PC-9 (cell line): ENCODE measurements around the gene CDCA7L. TPM values are rescaled to one million over a fixed set of nuclear protein-coding genes. Genes with fewer than 3 reads are reported as not detected.

Experiments
- BruUV-seq: library from RNA; stranded (reverse); fragments of 400-500 nt; replicated peaks from 2 replicates; lab custom pipeline; 2021; lab: Mats Ljungman, UMichigan
- CTCF ChIA-PET: fragments of 300-600 bp; sonication (Branson Sonifier 250); formaldehyde crosslinking; loops from one replicate; lab custom pipeline; 2022; ENCODE audit warnings: antibody characterized with exemption; lab: Charles Lee
- POLR2A ChIA-PET: fragments of 300-600 bp; sonication (Branson Sonifier 250); formaldehyde crosslinking; loops from one replicate; lab custom pipeline; 2022; ENCODE audit warnings: antibody characterized with exemption; ENCODE audit not compliant: unreplicated experiment; lab: Charles Lee
- DNase-seq, 2 experiments: peaks; one replicate each; pipeline versions ENCODE4 v3.0.0 to v3.0.0-alpha.2; 2015 to 2022; ENCODE audit warnings: mixed read lengths in 1 of 2
- H2AFZ ChIP-seq: fragments of 200-600 bp; sonication (generic); 2 replicates; pipeline ENCODE4 v1.8.1; 2017; ENCODE audit warnings: antibody characterized with exemption
- H3F3A ChIP-seq: fragments of 200-600 bp; sonication (generic); 2 replicates; pipeline ENCODE4 v1.8.1; 2017; ENCODE audit warnings: antibody characterized with exemption, mild to moderate bottlenecking, low read depth; ENCODE audit not compliant: insufficient read depth
- H3K27ac ChIP-seq: fragments of 200-600 bp; sonication (generic); 2 replicates; pipeline ENCODE4 v1.6.1; 2016; ENCODE audit warnings: mixed run types
- H3K27me3 ChIP-seq: fragments of 200-600 bp; sonication (generic); 2 replicates; pipeline ENCODE4 v1.6.1; 2016; ENCODE audit warnings: low read depth, mixed run types; ENCODE audit not compliant: insufficient read depth
- H3K36me3 ChIP-seq: fragments of 200-600 bp; sonication (generic); 2 replicates; pipeline ENCODE4 v1.6.1; 2016; ENCODE audit warnings: low read depth, mixed run types
- H3K4me1 ChIP-seq: fragments of 200-600 bp; sonication (generic); replicated peaks from 2 replicates; pipeline ENCODE4 v1.6.1; 2016; ENCODE audit warnings: mixed run types; ENCODE audit not compliant: insufficient read depth
- H3K4me2 ChIP-seq: fragments of 200-600 bp; sonication (generic); 2 replicates; pipeline ENCODE4 v1.6.1; 2017; ENCODE audit warnings: mixed run types
- H3K4me3 ChIP-seq: fragments of 200-600 bp; sonication (generic); 2 replicates; pipeline ENCODE4 v1.6.1; 2016; ENCODE audit warnings: mixed run types
- H3K79me2 ChIP-seq: fragments of 200-600 bp; sonication (generic); 2 replicates; pipeline ENCODE4 v1.6.1; 2017; ENCODE audit warnings: low read depth, mixed run types
- H3K9me2 ChIP-seq: fragments of 200-600 bp; sonication (generic); 2 replicates; pipeline ENCODE4 v1.8.1; 2017; ENCODE audit warnings: mild to moderate bottlenecking; ENCODE audit not compliant: insufficient read depth
- H3K9me3 ChIP-seq: fragments of 200-600 bp; sonication (generic); 2 replicates; pipeline ENCODE4 v1.8.1; 2016; ENCODE audit warnings: low read depth; ENCODE audit not compliant: insufficient read depth
- H4K20me1 ChIP-seq: fragments of 200-600 bp; sonication (generic); 2 replicates; pipeline ENCODE4 v1.8.1; 2017; ENCODE audit not compliant: insufficient read depth
- CTCF ChIP-seq: fragments of 200-600 bp; sonication (generic); conservative IDR thresholded peaks from 2 replicates; pipeline ENCODE4 v1.6.1; 2017; ENCODE audit warnings: mixed run types, antibody characterized with exemption, mild to moderate bottlenecking, moderate library complexity
- EZH2 ChIP-seq: fragments of 200-600 bp; sonication (generic); IDR thresholded peaks from 2 replicates; pipeline ENCODE4 v1.8.0; 2017; ENCODE audit warnings: antibody characterized with exemption, low read depth
- intact Hi-C: fragments of 100-400 bp; cut with micrococcal nuclease; formaldehyde crosslinking; loops from one replicate; pipeline ENCODE4 v1.10.0; 2022; ENCODE audit not compliant: unreplicated experiment
- total RNA-seq: library from RNA; stranded (reverse); gene quantifications from 2 replicates; pipeline ENCODE4 v1.2.3, GENCODE V29; 2021

Gene CDCA7L
- total RNA-seq, 1 experiment from 2014 or later, result 243 TPM

GRCh38 chr7:21902240-21902639 is 43.5 kb downstream of the CDCA7L start:
- ChIA-PET CTCF (no interaction called here), POLR2A (no interaction called here)
- H4K20me1 ChIP-seq, result no peaks in the 10 kb centered on the region
- peaks cover 44% of the 10 kb centered on the region; the same call in 1 of the 2 replicates for H3K36me3 ChIP-seq
- no peak overlapping the region for H3K4me2 ChIP-seq
- H3K4me1 ChIP-seq, result 0 out of 2 replicates have a peak, but pooled peaks cover 4% of the 10 kb centered on the region
- intact Hi-C loops, result no loop called here
- no peak overlapping the region for H2AFZ ChIP-seq
- peak; percentile 8 to 67 for DNase-seq
- no peak overlapping the region for H3K4me3 ChIP-seq
- no peaks in the 10 kb centered on the region for H3K27me3 ChIP-seq
- H3F3A ChIP-seq, result no peaks in the 10 kb centered on the region
- no peaks in the 10 kb centered on the region for H3K9me2 ChIP-seq
- no peaks in the 10 kb centered on the region for H3K79me2 ChIP-seq
- H3K27ac ChIP-seq, result peak overlapping the region; percentile 32
- TF ChIP-seq EZH2, result no peak
- TF ChIP-seq CTCF, result no peak
- BruUV-seq, result no TSS peak
- no peaks in the 10 kb centered on the region for H3K9me3 ChIP-seq

GRCh38 chr7:21898265-21898930 is 47.3 kb downstream of the CDCA7L start:
- 0 out of 2 replicates have a peak, but pooled peaks cover 4% of the 10 kb centered on the region for H3K4me1 ChIP-seq
- no peaks in the 10 kb centered on the region for H3K79me2 ChIP-seq
- H3K4me3 ChIP-seq, result no peak overlapping the region
- no peak overlapping the region for H3K27ac ChIP-seq
- intact Hi-C loops, result no loop called here
- no peaks in the 10 kb centered on the region for H3K9me2 ChIP-seq
- no peaks in the 10 kb centered on the region for H3F3A ChIP-seq
- H2AFZ ChIP-seq, result no peak overlapping the region
- CTCF ChIA-PET, result no interaction called here
- H4K20me1 ChIP-seq, result no peaks in the 10 kb centered on the region
- H3K36me3 ChIP-seq, result peaks cover 13% of the 10 kb centered on the region; the same call in 1 of the 2 replicates
- no TSS peak for BruUV-seq
- DNase-seq, result no peak
- POLR2A ChIA-PET, result no interaction called here
- no peaks in the 10 kb centered on the region for H3K9me3 ChIP-seq
- H3K27me3 ChIP-seq, result no peaks in the 10 kb centered on the region
- no peak overlapping the region for H3K4me2 ChIP-seq
- TF ChIP-seq EZH2, result no peak

DNA sequence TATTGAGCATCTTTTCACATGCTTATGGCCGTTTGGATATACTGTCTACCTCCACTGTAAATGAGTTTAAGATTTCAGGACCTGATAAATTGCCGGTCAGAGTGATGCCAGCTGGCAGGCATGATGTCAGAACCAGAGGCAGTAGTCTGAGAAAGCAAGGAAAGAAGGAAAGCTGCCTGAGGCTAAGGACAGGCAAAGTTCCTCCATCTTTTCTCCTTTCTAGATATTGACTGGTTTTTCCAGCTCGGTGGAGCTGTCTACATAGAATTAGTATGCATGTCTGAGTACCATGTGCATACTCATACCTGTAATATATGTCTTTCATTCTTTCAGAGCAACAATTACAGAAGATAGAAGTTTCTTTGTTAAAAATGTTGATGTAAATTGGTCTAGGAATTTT is 52.3 kb downstream of the CDCA7L start:
- no TSS peak for BruUV-seq
- Histone ChIP-seq H3K27ac (no peak overlapping the region), H4K20me1 (no peaks in the 10 kb centered on the region), H3K79me2 (no peaks in the 10 kb centered on the region), H3F3A (no peaks in the 10 kb centered on the region), H2AFZ (no peak overlapping the region), H3K9me3 (no peaks in the 10 kb centered on the region), H3K27me3 (no peaks in the 10 kb centered on the region), H3K4me1 (no peaks in the 10 kb centered on the region), H3K4me3 (no peak overlapping the region), H3K9me2 (no peaks in the 10 kb centered on the region), H3K4me2 (no peak overlapping the region), H3K36me3 (0 out of 2 replicates have a peak, but pooled peaks cover under 1% of the 10 kb centered on the region)
- ChIA-PET POLR2A (interaction anchor here (0.7 kb wide), 1 partner anchor 52 kb away, joined by 19 read pairs; no protein-coding TSS in a partner anchor), CTCF (no interaction called here)
- no peak for TF ChIP-seq CTCF
- no peak for TF ChIP-seq EZH2
- intact Hi-C loops, result loop anchor here (2.0 kb wide), 1 partner anchor 67 kb away; no protein-coding TSS in a partner anchor
- DNase-seq, result no peak
